Measurements from ENCODE around the gene TAF13.

- no peak for TF ChIP-seq CTCF (IDR thresholded peaks at IDR 0.05; ENCODE audit: insufficient read depth, low read depth, low read length)
- TF ChIP-seq EZH2 (IDR thresholded peaks at IDR 0.05; ENCODE audit: insufficient read depth, low read length): no peak
These were observed 40.5 kb upstream of the TAF13 start for GRCh38 chr1:109116286-109116685.
